HG02798 (cell line): ENCODE measurements around the gene MRTFA.

Experiments used
- ATAC-seq: cut with Tn5 transposase; IDR thresholded peaks from one replicate; pipeline ENCODE4 v1.9.1; 2021; ENCODE audit warnings: mild to moderate bottlenecking; ENCODE audit not compliant: unreplicated experiment, poor library complexity

Gene MRTFA

DNA sequence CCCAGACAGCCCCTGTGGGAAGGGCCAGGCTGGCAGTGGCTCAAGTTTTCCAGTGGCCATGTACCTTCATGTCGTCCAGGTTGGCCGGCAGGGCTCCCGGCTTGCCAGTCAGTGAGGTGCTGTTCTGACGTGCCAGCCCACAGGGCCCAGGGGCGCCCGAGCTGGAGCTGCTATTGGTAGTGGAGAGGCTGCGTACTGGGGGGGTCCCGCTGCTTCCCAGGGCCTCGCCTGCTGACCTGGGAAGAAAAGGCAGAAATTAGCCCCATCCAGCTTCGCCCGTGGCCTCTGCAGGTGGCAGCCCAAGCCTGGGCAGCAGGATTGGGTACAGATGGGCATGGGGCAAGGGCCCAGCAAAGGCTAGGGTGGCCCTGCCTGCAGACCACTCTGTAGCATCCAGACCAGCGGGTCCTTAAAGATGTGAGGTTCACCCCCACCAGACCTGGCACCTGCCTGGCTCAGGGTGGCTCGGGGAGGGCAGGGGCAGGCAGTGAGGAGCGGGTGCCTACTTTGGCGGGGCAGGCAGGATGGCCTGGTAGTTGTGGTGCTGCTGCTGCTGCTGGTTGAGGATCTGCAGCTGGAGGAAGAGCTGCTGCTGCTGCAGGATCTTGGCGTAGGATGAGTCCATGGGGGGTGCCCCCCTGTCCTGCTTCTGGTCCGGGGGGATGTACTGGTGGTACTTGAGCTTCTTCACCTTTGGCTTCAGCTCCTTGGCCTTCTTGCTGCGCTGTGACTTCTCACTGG is 216.0 kb downstream of the MRTFA start:
- no peak for ATAC-seq

DNA sequence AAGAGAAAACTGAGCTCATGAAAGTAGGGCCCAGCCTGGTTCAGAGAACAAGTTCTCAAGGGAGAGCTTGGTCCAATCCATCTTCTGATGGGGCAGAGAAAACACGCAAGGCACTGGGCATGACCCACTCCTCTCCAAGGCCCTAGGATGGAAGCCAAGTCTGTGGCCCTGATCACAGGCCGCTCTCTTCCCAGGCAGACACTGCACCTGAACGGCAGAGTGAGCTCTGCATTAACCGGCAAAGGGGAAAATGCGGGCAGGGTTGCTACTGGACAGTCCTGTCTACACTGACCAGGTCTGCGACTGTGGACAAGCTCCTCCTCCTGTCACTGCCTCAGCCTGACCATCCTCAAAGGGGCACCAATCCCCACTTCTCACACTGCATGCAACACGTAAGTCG is 216.8 kb downstream of the MRTFA start:
- ATAC-seq = no peak

DNA sequence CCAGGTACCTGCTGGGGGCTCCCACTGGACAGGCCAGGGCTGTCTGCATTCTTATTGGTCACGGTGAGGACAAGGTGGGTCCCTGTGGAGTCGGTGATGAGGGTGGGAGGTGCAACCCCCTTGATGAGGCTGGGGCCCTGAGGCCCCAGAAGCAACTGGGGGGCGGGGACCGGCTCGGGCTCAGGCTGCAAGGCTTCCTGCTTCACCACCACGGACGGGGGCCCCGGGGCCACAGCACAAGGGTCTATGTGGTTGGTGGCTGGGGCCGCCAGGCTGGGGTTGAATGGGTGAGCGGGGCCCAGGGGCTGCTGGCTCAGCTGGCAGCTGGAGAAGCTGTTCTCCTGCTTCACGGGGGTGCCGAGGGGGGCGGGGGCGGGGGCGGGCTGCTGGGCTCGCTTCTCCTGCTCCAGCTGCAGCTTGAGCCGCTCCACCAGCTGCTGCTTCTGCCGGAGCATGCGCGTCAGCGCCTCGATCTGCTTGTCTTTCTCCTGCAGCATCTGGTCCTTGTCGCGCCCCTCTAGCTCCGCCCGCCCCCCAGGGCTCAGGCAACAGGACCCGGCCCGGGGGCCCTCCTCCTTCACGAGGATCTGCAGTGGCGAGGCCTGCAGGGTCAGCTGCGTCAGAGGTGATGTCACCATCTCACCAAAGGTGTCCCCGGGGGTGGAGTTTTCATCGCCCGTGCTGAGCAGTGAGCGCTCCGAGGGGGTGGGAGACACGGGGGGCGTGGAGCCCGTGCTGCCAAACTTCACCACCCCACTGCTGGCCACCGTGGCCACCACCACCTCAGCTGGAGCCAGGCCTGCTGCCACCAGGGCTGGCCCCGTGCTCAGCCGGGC is 217.9 kb downstream of the MRTFA start:
- ATAC-seq = no peak

DNA sequence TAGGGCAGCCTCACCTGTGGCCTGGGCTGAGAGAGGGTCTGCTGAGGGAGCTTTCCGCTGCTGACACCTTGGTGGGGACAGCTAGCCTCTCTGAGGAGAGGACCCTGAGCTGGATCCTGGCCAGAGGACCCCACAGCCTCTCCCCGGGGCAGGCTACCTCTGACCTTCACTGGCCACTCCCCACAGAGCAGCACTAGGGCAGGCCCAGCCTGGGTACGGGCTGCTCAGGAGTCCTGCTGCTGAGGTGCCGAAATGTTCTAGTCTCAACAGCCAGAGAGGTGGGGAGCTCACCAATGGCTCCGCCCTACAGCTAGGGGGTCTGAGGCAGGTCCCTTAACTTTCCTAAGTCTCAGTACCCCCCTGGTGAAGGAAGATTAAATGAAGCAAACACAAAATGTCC is 218.6 kb downstream of the MRTFA start:
- ATAC-seq = no peak

DNA sequence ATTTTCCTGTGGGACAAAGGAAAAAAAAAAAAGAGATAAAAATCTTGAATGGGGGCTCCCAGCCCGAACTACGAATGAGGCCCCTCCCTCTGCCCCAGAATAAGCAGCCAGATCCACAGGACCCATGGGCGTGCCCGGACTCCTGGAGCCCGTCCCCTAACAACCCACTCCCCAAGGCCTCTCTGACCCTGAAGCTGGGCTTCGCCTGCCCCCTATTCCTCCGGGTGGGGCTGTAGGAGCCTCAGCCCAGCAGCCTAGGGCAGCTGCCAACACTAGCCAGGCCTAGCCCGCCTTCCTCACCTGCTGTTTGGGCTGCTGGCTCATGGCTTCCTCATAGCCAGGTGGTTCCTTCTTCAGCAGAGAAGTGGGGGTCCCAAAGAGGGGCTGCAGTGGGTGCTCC is 219.5 kb downstream of the MRTFA start:
- ATAC-seq = no peak

DNA sequence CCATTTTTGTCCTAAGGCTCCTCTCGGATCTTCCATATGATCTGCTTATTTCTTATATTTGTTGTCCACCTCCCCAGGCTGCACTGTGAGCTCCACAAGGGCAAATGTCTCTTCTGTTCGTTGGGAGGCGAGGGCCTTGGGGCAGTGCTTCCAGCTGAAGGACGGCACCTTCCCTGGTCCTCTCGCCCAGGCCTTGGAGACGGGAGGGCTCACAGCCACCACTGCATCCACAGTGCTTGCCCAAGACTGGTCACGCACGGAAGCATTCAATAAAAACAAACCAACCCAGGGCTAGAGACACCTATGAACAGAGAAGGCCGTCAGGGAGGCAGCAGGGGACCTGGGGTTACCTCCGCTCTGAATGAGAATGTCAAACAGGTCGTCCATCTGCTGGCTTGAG is 219.9 kb downstream of the MRTFA start:
- no peak for ATAC-seq

DNA sequence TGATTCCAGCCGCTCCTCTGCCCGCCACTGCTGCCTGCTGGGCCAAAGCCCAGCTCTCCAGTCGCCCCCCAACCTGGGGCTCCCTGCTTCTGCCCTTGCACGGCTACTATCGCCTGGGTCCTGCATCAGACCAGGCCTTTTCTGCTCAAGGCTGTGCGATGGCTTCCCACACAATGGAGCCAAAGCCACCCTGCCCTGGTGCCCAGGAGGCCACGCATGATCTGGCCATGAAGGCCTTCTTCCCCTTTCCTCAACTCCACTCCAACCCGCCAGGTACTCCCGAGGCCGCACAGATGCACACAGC is 220.3 kb downstream of the MRTFA start:
- ATAC-seq = no peak

DNA sequence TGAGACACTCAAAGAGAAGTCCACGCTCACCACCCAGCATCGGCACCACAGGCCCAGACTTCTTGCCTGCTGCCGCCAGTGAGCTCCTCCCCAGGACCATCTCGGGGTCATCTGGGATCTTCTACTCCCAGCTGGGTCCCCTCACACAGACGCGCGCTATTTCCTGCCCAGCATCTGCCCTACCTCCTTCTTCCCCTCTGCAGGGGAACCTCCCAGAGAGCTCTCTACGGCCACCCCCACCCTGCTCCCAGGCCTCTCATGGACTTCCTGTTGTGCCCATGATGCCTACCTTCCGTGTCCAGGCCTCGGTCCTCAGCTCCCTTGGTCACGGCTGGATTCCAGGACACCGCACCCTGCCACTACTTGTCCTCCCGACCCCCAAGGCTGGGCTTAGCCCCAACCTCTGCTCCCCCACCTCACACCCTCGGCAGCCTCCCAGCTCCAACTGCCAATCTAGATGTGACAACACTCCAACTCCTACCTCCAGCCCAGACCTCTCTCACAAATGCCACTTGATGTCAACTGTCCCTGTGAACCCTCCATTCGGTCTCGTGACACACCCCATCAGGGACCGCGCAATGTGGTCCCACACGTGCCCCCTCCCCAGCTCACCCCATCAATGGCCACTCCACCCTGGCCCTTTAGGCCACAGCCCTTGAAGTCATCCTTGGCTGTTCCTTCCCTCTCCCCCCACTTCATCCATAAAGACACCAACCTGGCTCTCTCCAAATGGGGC is 220.8 kb downstream of the MRTFA start:
- peak; percentile 16 for ATAC-seq

DNA sequence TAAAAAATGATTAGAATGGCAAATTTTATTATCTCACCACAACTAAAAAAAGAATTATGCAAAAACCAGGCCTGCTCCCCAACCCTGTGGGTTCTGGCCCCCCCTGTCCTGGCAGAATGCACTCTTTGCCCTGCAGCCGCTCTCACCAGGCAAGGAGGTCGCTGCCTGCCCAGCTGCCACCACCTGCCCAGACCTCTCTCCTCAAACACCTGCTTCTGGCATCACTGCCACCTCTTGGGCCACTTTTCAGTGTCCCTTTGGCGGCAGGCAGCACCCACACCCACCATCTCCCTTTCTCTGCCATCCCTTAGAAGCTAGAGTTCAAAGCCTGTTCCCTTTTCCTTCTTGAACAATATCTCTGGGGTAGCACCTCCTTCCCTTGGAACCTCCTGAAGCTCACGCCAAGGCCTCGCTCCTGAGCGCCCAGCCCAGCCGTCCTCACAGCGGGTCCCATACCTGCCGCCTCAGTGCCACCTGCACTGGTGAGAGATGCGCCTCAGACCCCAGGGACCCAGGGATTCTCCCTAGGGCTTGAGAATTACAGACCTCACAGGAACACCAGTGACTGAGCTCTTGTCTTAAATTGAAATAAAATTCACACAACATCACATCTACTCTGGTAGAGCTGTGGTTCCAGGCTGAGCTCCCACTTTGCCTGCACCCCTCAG is 221.5 kb downstream of the MRTFA start:
- peak; percentile 45 for ATAC-seq

DNA sequence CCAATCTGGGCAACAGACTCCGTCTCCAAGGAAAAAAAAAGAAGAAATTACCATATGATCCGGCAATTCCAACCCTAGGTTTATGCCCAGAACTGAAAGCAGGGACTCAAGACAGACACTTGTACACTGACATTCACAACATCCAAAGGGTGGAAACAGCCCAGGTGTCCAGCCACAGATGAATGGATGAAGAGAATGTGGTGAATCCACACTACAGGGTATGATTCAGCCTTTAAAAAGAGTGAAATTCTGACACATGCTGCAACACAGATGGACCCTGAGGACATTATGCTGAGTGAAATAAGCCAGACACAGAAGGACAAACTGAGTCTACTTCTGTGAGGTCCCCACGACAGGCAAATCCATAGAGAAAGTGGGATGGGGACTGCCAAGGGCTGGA is 222.2 kb downstream of the MRTFA start:
- ATAC-seq = peak; percentile 13

DNA sequence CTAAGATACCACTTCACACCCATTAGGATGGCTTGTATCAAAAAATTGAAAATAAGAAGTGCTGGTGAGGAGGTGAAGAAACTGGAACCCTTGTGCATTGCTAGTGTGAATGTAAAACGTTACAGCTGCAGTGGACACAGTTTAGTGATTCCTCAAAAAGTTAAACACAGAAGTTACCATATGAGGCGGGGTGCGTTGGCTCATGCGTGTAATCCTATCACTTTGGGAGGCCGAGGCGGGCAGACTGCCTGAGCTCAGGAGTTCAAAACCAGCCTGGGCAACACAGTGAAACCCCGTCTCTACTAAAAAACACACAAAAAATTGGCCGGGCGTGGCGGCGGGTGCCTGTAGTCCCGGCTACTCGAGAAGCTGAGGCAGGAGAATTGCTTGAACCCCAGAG is 222.6 kb downstream of the MRTFA start:
- no peak for ATAC-seq

DNA sequence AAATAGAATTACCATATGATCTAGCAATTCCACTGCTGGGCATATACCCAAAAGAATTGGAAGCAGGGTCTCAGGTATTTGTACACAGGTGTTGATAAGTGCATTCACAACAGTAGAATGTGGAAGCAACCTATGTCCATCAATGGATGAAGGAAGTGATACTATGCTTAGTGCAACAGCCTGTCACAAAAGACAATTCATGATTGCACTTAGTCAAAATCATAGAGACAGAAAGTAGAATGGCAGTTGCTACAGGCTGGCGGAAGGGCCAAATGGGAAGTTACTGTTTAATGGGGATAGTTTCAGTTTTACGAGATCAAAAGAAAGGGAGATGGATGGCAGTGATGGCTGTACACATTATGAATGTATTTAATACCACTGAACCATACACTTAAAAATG is 224.1 kb downstream of the MRTFA start:
- peak; percentile 36 for ATAC-seq

DNA sequence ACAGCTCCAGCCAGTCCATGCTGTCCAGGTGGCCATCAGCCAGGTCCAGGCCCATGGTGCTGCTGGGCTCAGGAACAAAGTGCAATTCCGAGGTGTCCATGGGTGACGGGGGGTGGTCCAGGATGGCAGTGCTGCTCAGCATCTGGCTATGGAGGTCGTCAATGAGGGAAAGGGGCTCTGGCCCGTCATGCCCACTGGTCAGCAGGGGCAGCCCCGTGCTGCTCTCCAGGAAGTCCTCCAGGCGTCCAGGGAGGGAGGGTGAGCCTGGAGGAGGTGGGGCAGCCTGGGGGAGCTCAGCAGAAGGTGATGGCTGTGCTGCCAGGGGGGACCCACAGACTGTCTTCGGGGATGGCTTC is 225.0 kb downstream of the MRTFA start:
- ATAC-seq = no peak

DNA sequence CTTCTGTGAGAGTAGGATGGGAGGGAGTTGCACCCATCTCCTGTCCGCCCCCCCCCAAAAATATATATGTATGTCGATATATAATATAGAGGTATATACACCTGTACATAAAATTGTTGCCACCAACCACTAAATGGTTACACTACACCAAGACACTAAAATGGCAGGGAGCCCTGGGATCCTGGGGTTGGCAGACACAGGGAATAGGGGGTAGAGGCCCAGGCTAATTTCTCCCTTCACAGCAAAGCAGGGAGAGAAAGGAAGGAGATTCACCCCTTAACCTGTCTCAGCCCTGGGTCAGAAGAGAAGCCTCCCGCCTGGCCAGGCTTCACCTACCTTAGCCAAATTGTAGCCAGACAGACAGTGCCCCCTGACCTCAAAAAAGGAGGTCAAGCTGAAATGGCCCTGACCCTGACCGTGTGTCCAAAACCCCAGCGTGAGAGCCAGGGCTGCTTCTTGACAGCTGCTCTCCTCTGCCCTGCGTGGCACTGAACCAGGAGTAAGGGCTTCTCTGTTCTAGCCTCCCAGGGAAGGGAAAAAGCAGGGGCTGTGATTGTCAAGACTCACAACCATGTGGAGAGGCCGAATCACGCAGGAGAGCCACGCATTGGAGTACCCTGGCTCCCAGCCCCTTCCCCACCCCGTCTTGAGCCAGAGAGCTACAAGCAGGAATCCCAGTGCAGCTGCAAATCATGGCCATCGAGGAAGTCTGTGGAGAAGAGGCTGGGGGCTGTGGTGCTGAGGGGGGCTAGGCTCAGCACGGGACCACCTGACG is 225.6 kb downstream of the MRTFA start:
- no peak for ATAC-seq

DNA sequence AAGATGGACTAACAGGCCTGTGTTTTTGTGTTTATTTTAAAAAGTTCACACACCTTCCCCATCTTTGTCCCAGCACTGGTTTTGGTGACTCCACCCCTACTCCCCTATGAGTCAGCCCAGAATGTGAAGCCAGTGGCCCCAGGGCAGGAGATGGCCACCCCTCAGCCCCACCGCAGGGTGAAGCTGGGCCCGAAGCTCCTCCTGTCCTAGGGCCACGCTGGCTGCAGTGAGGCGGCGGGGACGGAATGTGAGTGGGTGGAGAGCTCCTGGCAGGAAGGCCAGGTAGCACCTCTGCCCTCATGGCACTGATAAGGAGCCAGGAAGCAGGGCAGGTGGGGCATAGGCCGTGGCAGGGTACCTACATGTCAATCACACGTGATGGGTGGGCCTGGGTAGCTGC is 226.2 kb downstream of the MRTFA start:
- ATAC-seq = no peak

DNA sequence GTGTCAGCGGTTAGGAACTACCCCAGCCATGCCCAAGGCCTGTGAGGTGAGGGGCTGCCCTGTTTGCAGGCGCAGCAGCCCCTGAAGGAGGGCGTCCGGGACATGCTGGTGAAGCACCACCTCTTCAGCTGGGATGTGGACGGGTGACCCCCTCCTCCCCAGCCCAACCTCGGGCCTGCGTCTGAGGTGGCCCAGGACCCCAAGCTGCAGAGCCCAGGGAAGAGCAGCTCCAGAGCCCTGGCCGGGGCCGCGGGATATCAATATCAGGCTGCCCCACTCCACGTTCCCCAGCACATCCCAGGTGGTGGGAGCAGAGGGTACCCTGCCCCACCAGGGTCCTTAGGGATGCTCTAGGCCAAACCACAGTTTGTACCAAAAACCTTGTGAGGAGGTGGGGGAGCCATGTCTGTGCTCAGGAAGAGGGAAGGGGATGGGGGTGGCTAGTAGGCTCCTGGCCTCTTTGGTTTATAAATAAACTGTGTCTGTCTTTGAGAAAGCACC is 226.9 kb downstream of the MRTFA start:
- ATAC-seq = no peak

DNA sequence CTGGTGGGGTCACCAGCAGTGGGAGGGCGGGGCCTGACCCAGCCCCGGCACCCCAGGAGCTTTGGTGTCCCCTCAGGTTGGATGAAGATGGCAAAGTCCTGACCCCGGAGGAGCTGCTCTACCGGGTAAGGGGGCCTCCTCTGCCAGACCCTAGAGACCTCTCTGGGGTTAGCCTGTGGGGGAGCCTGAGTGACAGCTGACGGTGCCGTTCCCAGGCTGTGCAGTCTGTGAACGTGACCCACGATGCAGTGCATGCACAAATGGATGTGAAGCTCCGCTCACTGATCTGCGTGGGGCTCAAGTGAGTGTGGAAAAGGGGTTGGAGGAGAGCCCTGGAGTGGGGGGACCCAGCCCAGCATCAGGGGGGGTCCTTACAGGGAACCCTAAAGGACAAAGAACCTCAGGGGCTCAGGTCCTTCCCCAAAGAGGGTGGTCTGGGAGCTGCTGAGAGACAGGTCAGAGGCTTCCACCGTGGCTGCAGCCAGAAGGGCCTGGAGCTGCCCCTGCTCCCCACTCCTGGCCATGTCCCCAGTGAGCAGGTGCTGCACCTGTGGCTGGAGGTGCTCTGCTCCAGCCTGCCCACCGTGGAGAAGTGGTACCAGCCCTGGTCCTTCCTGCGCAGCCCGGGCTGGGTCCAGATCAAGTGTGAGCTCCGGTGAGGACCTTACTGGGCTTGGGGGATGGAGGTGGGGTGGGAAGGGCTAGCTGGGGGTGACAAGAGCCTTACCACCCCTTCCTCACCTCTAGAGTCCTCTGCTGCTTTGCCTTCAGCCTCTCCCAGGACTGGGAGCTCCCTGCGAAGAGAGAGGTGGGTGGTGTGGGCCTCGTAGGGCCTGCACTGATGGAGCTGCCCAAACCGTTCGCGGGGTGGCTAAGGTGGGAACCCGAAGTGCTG is 227.6 kb downstream of the MRTFA start:
- no peak for ATAC-seq

DNA sequence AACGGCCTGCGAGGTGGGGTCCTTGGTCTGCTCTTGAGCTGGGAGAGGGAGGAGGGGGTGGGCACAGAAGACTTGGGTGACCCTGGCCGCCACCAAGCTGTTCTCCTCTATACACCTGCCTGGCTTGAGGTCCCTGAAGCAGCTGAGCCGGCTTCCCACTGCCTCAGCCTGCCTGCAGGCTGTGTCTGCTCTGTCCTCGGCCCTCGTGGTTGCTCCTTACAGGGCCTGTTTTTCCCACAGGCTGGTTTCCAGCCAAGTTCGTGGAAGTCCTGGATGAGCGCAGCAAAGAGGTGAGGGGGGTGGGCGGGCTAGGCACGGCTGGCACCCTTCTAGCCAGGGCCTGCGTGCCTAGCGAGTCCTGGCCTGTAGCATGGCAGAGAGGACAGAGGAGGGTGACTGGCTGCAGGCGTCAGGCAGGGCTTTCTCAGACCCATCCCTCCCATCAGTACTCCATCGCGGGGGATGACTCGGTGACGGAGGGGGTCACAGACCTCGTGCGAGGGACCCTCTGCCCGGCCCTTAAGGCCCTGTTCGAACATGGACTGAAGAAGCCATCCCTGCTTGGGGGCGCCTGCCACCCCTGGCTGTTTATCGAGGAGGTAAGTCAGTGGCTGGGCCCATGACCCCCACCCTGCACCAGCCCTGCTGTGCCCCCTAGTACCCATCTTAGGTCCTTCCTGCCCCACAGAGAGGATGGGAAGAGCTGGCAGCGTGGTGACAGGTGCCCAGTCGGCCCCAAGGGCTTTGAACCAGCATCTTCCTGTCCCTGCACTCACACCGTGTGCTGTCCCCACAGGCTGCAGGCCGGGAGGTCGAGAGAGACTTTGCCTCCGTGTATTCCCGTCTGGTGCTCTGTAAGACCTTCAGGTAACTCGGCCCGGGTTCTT is 228.4 kb downstream of the MRTFA start:
- no peak for ATAC-seq
